Middle frontal gyrus (tissue), 1 donor: ENCODE measurements around the gene PARD3B.

Source experiments
- DNase-seq: peaks from one replicate; pipeline ENCODE4 v3.0.0-alpha.2; 2015; ENCODE audit warnings: low spot score; ENCODE audit errors: extremely low spot score

PARD3B gene

DNA sequence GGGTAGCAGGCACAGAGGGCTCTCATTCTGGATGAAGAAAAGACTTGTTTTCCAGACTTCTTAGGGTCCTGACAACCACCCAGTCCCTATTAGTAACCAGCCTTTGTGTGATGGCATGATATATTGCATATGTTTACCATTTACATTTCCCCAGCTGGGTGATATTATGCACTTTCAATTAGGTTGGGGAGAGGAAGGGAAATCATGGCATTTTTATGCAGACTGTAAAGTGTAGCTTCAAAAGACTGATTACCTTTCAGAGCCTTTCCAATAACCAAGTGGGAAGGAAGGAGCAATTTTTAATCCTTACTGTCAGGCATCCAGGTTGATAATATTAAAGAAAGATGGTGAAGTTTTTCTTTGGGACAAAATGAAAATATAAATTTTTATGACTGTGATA, 896.2 kb downstream of the PARD3B start:
- no peak for DNase-seq

- DNase-seq = no peak
These were observed 902.9 kb downstream of the PARD3B start for GRCh38 chr2:205448189-205448588.

DNA sequence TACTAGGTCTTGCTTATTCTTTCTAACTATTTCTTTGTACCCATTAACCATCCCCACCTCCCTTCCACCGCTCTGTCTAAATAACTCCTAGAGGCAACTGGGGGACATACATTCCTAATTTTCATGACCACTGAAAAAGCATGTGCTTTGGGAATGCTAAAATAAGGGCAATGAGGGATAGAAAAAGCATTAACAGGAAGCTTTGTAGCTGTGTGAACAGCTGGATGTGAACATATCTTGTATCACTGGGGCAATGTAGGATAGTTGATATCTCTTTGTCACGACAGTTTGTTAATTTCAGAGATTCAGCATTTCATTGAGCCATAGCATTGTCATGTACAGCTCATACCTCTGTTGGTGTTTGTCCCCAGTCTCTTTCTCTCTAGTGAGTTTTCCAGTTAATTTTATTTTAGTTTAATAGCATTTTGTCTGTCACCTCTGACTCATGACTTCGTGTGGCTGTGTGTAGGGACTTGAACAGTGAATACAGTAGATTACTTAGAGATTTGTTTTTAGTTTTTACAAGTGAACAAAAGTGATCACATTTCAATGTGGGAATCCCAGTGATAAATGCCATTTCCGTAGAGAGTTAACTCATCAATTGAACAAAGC, 906.7 kb downstream of the PARD3B start:
- no peak for DNase-seq

- no peak for DNase-seq
These were observed 907.9 kb downstream of the PARD3B start for GRCh38 chr2:205453202-205453601.

DNA sequence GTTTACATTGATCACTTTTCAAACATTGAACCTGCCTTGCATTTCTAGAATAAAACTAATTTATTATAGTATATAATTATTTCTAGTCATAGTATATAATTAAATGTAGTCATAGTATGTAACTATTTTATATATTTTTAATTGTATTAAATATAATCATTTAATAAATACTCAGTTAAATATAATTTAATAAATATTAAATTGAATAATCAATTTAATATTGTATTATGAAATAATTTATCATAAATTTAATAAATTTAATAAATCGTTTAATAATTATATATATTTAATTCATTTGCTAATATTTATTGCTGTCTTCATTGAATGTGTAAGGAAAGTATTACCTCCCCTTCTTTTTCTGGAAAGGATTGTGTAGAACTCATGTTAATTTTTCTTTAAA, 911.4 kb downstream of the PARD3B start:
- no peak for DNase-seq

DNA sequence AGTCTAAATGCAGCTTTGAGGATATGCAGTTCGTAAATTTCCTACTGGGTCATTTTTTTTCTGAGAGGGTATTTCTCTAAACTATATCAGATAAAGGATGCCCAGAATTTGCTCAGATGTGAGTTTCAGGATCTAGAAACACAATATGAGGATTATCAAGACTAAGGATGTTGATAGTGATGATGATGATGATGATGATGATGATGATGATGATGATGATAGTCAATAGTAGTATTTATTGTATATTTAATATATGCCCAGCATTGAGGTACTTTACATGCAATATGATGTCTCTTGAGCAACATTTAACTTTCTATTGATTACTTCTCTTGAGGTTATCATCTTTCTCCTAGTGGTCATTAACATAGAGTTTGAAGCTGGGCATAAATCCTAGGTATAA, 914.9 kb downstream of the PARD3B start:
- DNase-seq = no peak

- DNase-seq = no peak
These were observed 915.9 kb downstream of the PARD3B start for GRCh38 chr2:205461169-205461568.

DNA sequence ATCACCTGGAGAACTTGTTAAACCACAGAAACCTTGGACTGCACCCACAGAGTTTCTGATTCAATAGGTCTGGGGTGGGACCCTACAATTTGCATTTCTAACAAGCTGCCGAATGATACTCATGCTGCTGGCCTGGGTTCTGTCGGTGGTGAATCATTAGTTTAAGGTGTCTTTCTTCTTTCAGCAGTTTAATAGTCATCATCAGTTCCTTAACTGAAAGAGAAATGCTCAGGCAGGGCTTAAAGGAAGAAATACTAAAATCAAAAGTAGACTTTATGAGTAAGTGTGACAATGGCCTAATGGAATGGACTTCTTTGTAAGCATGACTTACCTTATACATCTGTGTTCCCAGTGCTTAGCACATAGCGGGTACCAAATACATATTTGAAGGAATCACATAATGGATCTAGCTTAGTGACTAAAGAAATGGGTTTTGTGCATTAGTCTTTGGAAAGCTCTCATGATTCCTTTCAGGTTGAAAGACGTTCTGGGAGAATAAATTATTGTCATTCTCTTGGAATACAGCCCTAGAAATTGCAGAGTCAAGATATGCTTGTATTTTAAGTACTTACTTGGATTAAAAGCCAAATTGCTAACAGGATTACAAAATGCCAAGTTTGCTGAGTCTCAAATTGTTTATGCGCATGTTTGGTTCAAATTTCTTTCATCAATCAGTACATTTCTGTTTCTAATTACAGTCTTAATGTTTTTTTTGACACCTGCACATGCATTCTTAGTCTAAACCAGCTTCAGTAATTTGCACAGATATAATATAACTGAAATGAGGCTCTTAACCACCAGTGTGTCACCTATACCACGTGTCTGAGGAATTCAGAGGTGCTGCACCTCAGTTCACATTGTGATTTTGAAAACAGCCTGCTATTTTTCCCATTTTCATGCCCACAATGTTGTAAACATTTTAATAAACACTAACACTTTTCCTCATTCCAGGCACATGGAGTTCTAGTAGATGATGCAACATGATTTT, 916.7 kb downstream of the PARD3B start:
- DNase-seq = no peak

DNA sequence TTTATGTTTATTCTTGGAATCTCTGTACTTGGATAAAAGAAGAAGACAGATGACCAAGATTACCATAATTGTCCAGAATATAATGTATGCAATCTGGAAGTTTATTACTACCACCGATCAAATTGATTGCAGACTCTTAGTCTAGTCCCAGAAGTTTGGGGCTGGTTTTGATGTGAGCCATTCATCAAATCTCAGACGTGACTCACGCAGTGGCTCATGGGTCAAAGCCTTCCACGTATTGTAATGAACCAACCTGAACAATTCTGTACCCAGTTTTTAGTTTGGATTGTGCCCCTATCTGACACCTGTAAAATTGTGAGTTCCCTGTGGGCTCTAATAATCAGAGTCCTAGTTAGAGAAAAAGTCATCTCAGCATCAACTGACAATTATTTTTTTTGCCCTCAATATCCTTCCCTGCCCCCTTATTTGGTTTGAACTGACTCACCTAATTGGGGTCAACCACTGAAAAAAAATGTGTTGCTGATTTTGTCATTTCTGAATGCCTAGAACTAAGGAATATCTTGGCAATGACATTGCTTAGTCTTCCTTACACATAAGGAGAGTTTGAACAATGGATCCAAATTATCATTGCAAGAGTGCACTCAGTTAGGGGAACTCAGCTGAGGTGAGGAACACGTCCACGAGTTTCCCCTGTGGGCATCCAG, 917.5 kb downstream of the PARD3B start:
- no peak for DNase-seq

- DNase-seq = no peak
These were observed 918.3 kb downstream of the PARD3B start for GRCh38 chr2:205463466-205464025.

- DNase-seq = no peak
These were observed 919.4 kb downstream of the PARD3B start for GRCh38 chr2:205464681-205465080.

DNA sequence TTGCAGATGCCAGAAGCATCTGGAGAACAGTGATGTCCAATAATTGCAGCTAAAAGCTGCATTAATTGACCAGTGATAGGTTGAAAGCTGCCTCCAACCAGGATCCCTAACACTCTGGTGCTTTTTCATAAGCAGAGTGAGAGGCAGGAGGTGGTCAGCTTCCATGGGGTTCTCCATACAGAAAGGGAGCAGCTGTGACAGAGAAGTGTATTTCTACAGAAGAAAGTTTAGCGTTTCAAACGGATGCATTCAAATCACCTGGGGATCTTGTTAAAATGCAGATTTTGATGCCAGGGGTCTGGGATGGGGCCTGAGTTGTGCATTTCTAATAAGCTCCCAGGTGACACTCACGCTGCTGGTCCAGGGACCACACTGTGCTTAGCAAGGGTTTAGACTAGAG, 920.5 kb downstream of the PARD3B start:
- no peak for DNase-seq

GRCh38 chr2:205471776-205472175, 926.5 kb downstream of the PARD3B start:
- DNase-seq = no peak

- DNase-seq = no peak
These were observed 928.5 kb downstream of the PARD3B start for GRCh38 chr2:205473791-205474190.

DNA sequence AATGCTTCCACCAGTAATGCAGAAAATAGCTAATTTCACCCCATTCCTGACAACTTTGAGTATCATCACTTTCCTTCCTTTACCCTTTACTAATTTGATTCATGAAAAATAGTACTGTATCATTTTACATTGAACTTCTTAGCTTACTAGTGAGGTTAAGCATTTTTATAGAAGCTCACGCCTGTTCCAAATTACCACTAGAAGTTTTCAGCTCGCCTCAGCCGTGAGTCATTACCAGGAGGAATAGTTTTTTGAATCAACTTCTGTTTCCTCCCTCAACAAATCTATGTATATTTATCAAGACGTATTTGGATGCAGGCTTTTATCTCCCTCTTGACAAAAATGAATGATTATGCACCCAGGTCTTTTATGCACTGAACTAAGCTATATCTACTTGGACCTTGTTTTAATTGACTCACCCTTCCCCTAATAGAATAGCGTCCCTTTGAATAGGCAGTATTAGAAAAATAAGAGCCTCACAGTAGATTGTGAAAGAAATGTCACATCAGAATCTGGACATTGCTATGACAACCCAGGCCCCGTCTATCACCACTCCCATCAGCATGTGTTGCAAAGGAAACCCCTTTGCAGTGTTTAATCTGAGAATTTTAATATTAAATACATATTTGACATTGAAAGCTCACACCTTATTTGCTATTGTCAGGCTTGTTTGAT, 929.6 kb downstream of the PARD3B start:
- DNase-seq = no peak

- no peak for DNase-seq
These were observed 930.1 kb downstream of the PARD3B start for GRCh38 chr2:205475416-205475768.

- DNase-seq = no peak
These were observed 931.9 kb downstream of the PARD3B start for GRCh38 chr2:205477016-205477705.

DNA sequence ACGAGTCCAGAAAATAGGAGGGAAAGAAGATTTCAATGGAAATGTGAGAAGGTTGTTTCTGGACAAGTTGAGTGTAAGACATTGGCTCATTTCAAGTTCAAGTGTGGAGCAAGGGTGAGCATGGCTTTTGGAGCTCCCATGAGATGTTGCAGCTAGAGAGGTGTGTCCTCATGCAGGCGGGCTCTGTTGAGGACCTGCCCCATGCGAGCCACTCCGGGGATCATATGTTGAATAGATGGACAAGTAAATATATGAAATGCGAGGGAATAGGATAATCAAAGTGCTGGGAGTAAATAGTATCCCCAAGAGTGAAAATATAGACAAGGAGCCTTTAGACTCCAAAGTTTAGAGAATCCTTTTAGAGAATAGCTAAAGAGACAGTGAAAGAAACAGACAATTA, 936.6 kb downstream of the PARD3B start:
- no peak for DNase-seq

- DNase-seq = no peak
These were observed 937.3 kb downstream of the PARD3B start for GRCh38 chr2:205482399-205483081.

GRCh38 chr2:205483095-205483494, 937.8 kb downstream of the PARD3B start:
- no peak for DNase-seq
